HCT116 (cell line): ENCODE data around the gene RPS6KA1.

ENCODE experiments used
- CTCF ChIP-seq, 3 experiments: fragments of 200-600 bp in 1 of 3; sonication (generic) in 1 of 3; IDR thresholded peaks in 2 of 3; conservative IDR thresholded peaks in 1 of 3; 2 replicates each; pipeline ENCODE4 v1.5.1; 2012 to 2017; ENCODE audit warnings: low read depth in 2 of 3, low read length in 2 of 3, antibody characterized with exemption in 1 of 3, borderline replicate concordance in 1 of 3, control low read depth in 1 of 3, mild to moderate bottlenecking in 1 of 3, mixed read lengths in 1 of 3, mixed run types in 1 of 3, moderate library complexity in 1 of 3; ENCODE audit not compliant: insufficient read depth in 1 of 3
- EZH2phosphoT487 ChIP-seq: fragments of 200-600 bp; IDR thresholded peaks from 2 replicates; pipeline ENCODE4 v1.6.1; 2018; ENCODE audit warnings: antibody characterized with exemption, borderline replicate concordance
- POLR2AphosphoS5 ChIP-seq: IDR thresholded peaks from 2 replicates; pipeline ENCODE4 v1.6.1; 2011; ENCODE audit warnings: mild to moderate bottlenecking, low read depth, low read length, moderate library complexity
- REST ChIP-seq: IDR thresholded peaks from 2 replicates; pipeline ENCODE4 v1.6.1; 2012; ENCODE audit warnings: low read depth
- SP1 ChIP-seq: IDR thresholded peaks from 2 replicates; pipeline ENCODE4 v1.6.1; 2012; ENCODE audit warnings: low read depth
- TCF7L2 ChIP-seq: IDR thresholded peaks from 2 replicates; pipeline ENCODE4 v1.7.0; 2011; ENCODE audit warnings: borderline replicate concordance, inconsistent platforms; ENCODE audit not compliant: insufficient read depth, insufficient read length; ENCODE audit errors: extremely low read depth

- TF ChIP-seq TCF7L2 (no peak), CTCF (IDR thresholded peaks at IDR 0.05 in 2 of 3, conservative IDR thresholded peaks at IDR 0.05 in 1 of 3; ENCODE audit: borderline replicate concordance in 1 of 3, insufficient read depth in 1 of 3, low read depth in 2 of 3, low read length in 2 of 3) (no peak), REST (no peak), POLR2AphosphoS5 (no peak), EZH2phosphoT487 (no peak), SP1 (no peak)
Measured at GRCh38 chr1:26558685-26559048, 29.1 kb downstream of the RPS6KA1 start.
